GM23248 (cell line): Measurements from ENCODE around the gene ENO1.

Experiments used
- EZH2 ChIP-seq: fragments of 200-600 bp; sonication (generic); IDR thresholded peaks from 2 replicates; pipeline ENCODE4 v1.6.1; 2018; ENCODE audit warnings: antibody characterized with exemption, mild to moderate bottlenecking; ENCODE audit not compliant: insufficient read depth, poor library complexity, severe bottlenecking
- EZH2phosphoT487 ChIP-seq: fragments of 200-600 bp; sonication (generic); IDR thresholded peaks from 2 replicates; pipeline ENCODE4 v1.6.1; 2018; ENCODE audit warnings: antibody characterized with exemption, moderate library complexity, mild to moderate bottlenecking, low read depth; ENCODE audit not compliant: insufficient read depth

DNA sequence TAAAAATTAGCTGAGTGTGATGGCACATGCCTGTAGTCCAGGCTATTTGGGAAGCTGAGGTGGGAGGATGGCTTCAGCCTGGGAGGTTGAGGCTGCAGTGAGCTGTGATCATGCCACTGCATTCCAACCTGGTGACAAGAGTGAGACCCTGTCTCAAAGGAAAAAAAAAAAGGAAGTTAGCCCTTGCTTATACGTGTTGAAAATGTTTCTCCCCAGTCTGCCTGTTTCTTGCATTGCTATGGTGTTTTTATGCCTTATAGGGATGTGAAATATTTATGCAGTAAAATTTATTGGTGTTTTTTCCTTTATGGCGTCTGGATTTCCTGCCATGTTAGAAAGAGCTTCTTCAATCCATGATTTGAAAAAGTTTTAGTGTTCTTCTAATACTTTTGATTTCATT is 57.4 kb downstream of the ENO1 start:
- TF ChIP-seq EZH2, result no peak
- no peak for TF ChIP-seq EZH2phosphoT487
